Ovary (tissue), 9 donors: ENCODE measurements around the gene CCR5. TPM values are rescaled to one million over a fixed set of nuclear protein-coding genes. Genes with fewer than 3 reads are reported as not detected.

ENCODE experiments used
- DNase-seq, 5 donors: peaks; one replicate each; pipeline ENCODE4 v3.0.0-alpha.2; 2019 to 2020
- H3K27ac ChIP-seq, 2 donors: fragments of 200-600 bp; one replicate each; pipeline versions ENCODE4 v1.5.1 to v1.8.0; 2019 to 2022
- H3K27me3 ChIP-seq: fragments of 200-600 bp; one replicate; pipeline ENCODE4 v1.8.0; 2022
- H3K36me3 ChIP-seq: fragments of 200-600 bp; sonication (generic); one replicate; pipeline ENCODE4 v1.5.1; 2019
- H3K4me1 ChIP-seq: one replicate; pipeline ENCODE4 v1.8.1; 2013; ENCODE audit warnings: mild to moderate bottlenecking, moderate library complexity; ENCODE audit not compliant: insufficient read depth
- H3K4me3 ChIP-seq: fragments of 200-600 bp; sonication (generic); one replicate; pipeline ENCODE4 v1.5.1; 2017
- H3K9me3 ChIP-seq, 2 donors: fragments of 200-600 bp in 1 of 2; sonication (generic) in 1 of 2; one replicate each; pipeline versions ENCODE4 v1.5.1 to v1.8.1; 2013 to 2019; ENCODE audit warnings: mild to moderate bottlenecking in 1 of 2, moderate library complexity in 1 of 2
- CTCF ChIP-seq, 3 donors: fragments of 450-650 bp in 2 of 3; fragments of 200-600 bp in 1 of 3; IDR thresholded peaks; one replicate each; pipeline versions ENCODE4 v1.5.1 to v1.8.0; 2016 to 2022; ENCODE audit warnings: antibody characterized with exemption in 3 of 3, mild to moderate bottlenecking in 1 of 3
- EP300 ChIP-seq: sonication (generic); formaldehyde crosslinking; IDR thresholded peaks from one replicate; pipeline ENCODE4 v1.6.1; 2017; ENCODE audit warnings: antibody characterized with exemption
- POLR2A ChIP-seq: fragments of 450-650 bp; IDR thresholded peaks from one replicate; pipeline ENCODE4 v1.6.1; 2017; ENCODE audit warnings: antibody characterized with exemption, mild to moderate bottlenecking, moderate library complexity
- WGBS, 3 donors: extraction: QIAGEN DNeasy Blood & Tissue Kit in 1 of 3; methylation state at CpG; one replicate each; pipeline versions ENCODE4 v1.1.5 to v1.1.7; 2013 to 2017; 5-methylcytosine and 5-hydroxymethylcytosine counted together
- intact Hi-C, 4 donors: fragments of 100-400 bp; cut with DNase I; formaldehyde crosslinking; loops; one replicate each; pipeline versions ENCODE4 v1.11.0 to v1.15.1; 2022 to 2023
- polyA plus RNA-seq, 2 donors: library from polyadenylated mRNA; stranded (reverse); fragments of 200-250 nt in 1 of 2; fragments of 350-450 nt in 1 of 2; fragmentation: Illumina TruSeq in 1 of 2; extraction: RNeasy Lipid Tissue Mini Kit (QIAGEN cat#74804) in 1 of 2; gene quantifications; one replicate each; pipeline ENCODE4 v1.2.3, GENCODE V29; 2013 to 2014
- total RNA-seq, 7 donors: library from RNA; depleted of rRNA in 2 of 7; stranded (reverse); fragments of >200 nt in 2 of 7; fragmentation: NEBNext Ultra II Directional in 3 of 7; extraction: Animal tissue kit (Norgen Biotek cat#: 25700) in 3 of 7; gene quantifications; one replicate each; pipeline versions ENCODE4 v1.1.0 to v1.2.4, GENCODE V29; 2016 to 2023
- donor health status: DM: no; HTN: no; CAD: no; lungs with moderate emphysema.
- donor health status: DM: no; HTN: no; CAD: no.
- donor health status: Bipolar disorder and iron deficiency.
- donor health status: DM: yes; HTN: yes; CAD: no.
- donor health status: DM: no; HTN: no; CAD: no.
- donor health status: DM: yes; HTN: yes; CAD: no.

Gene CCR5
- total and polyA plus RNA-seq, 9 donors: 0.23 to 7.4 (median 0.92) TPM

GRCh38 chr3:46361408-46362283, 9.1 kb upstream of the CCR5 start:
- Histone ChIP-seq H3K27ac (no peak overlapping the region), H3K9me3 (no peaks in the 10 kb centered on the region), H3K36me3 (no peaks in the 10 kb centered on the region), H3K27me3 (no peaks in the 10 kb centered on the region), H3K4me3 (no peak overlapping the region), H3K4me1 (no peaks in the 10 kb centered on the region)
- TF ChIP-seq EP300: no peak
- no peak for TF ChIP-seq POLR2A
- TF ChIP-seq CTCF (IDR thresholded peaks at IDR 0.05): no peak
- no peak for DNase-seq
- intact Hi-C loops: no loop called here
- WGBS, 3 donors: 71 to 72% (median 72%) methylated on average over 8 of the region's 8 CpGs

GRCh38 chr3:46365041-46365440, 5.7 kb upstream of the CCR5 start:
- intact Hi-C loops: no loop called here
- H3K27ac ChIP-seq: no peak overlapping the region
- 83 to 88% (median 87%) methylated on average over 4 of the region's 4 CpGs for WGBS, 3 donors
- no peaks in the 10 kb centered on the region for H3K9me3 ChIP-seq
- no peak for DNase-seq
- H3K4me1 ChIP-seq: no peaks in the 10 kb centered on the region
- TF ChIP-seq EP300: no peak
- no peak for TF ChIP-seq CTCF (IDR thresholded peaks at IDR 0.05)
- TF ChIP-seq POLR2A: no peak
- H3K27me3 ChIP-seq: no peaks in the 10 kb centered on the region
- no peak overlapping the region for H3K4me3 ChIP-seq
- H3K36me3 ChIP-seq: no peaks in the 10 kb centered on the region

GRCh38 chr3:46365737-46366524, 4.8 kb upstream of the CCR5 start:
- Histone ChIP-seq H3K27me3 (no peaks in the 10 kb centered on the region), H3K9me3 (no peaks in the 10 kb centered on the region), H3K4me1 (no peaks in the 10 kb centered on the region), H3K36me3 (no peaks in the 10 kb centered on the region), H3K27ac (no peak overlapping the region), H3K4me3 (no peak overlapping the region)
- WGBS, 3 donors: 88 to 94% (median 93%) methylated on average over 5 of the region's 5 CpGs
- TF ChIP-seq EP300: no peak
- no peak for TF ChIP-seq POLR2A
- TF ChIP-seq CTCF (IDR thresholded peaks at IDR 0.05): no peak
- intact Hi-C loops: no loop called here
- no peak for DNase-seq

GRCh38 chr3:46367811-46368210, 2.9 kb upstream of the CCR5 start:
- no peak overlapping the region for H3K27ac ChIP-seq
- no peaks in the 10 kb centered on the region for H3K9me3 ChIP-seq
- intact Hi-C loops: no loop called here
- H3K36me3 ChIP-seq: no peaks in the 10 kb centered on the region
- no peak for DNase-seq
- no peaks in the 10 kb centered on the region for H3K27me3 ChIP-seq
- TF ChIP-seq EP300: no peak
- no peak overlapping the region for H3K4me3 ChIP-seq
- WGBS, 3 donors: 79 to 86% (median 83%) methylated on average over 5 of the region's 5 CpGs
- no peaks in the 10 kb centered on the region for H3K4me1 ChIP-seq
